NCI-H2081 (cell line): Measurements from ENCODE around the gene MECP2.

Experiments used
- DNase-seq, 2 experiments: peaks; one replicate each; lab custom pipeline; 2025; lab: John Stamatoyannopoulos, UW

The MECP2 gene

DNA sequence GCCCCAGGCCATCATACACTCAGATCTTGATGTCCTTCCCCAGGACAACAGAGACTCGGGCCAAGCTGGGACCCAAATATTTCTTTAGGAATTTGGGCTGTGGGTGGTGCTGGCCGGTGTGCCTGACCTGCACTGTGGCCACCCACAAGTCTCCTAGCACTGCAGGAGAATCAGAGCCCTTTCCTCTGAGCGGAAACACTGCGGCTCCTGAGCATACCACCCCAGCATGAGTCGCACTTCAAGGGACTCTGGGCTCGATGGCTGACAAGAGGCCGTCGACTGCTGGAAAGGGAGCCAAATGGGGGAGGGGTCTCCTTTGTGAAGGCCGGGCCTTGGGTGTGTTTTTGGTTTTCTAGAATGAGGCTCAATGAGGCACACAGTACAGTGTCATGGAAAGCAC is 64.9 kb downstream of the MECP2 start:
- no peak for DNase-seq

DNA sequence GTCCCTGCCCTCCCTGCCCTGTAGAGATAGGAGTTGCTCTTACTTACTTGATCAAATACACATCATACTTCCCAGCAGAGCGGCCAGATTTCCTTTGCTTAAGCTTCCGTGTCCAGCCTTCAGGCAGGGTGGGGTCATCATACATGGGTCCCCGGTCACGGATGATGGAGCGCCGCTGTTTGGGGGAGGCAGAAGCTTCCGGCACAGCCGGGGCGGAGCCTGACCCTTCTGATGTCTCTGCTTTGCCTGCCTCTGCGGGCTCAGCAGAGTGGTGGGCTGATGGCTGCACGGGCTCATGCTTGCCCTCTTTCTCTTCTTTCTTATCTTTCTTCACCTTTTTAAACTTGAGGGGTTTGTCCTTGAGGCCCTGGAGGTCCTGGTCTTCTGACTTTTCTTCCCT is 65.4 kb downstream of the MECP2 start:
- no peak for DNase-seq

GRCh38 chrX:154030715-154031305 is 66.7 kb downstream of the MECP2 start:
- DNase-seq = no peak

DNA sequence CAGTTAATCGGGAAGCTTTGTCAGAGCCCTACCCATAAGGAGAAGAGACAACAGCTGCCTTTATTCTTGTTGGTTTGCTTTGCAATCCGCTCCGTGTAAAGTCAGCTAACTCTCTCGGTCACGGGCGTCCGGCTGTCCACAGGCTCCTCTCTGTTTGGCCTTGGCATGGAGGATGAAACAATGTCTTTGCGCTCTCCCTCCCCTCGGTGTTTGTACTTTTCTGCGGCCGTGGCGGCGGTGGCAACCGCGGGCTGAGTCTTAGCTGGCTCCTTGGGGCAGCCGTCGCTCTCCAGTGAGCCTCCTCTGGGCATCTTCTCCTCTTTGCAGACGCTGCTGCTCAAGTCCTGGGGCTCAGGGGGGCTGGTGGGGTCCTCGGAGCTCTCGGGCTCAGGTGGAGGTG is 67.3 kb downstream of the MECP2 start:
- DNase-seq = no peak

DNA sequence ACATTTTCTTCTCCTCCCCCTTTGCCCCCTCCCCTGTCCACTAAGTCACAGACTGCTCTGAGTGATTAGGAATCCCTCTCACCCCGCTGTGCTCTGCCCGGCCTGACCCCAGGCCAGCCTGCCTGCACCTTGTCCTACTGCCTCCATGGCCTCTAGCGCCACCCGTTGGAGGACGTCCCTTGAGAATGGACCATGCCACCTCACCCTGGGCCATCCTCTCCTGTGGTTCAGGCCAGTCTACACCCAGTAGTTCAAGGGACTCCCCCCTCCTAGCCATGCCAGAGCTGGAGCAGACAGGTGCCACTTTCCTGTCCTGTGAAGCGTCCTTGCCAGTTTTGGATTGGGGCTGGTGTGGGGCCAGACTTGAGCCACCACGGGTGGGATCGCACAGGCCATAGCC is 68.1 kb downstream of the MECP2 start:
- DNase-seq = no peak

DNA sequence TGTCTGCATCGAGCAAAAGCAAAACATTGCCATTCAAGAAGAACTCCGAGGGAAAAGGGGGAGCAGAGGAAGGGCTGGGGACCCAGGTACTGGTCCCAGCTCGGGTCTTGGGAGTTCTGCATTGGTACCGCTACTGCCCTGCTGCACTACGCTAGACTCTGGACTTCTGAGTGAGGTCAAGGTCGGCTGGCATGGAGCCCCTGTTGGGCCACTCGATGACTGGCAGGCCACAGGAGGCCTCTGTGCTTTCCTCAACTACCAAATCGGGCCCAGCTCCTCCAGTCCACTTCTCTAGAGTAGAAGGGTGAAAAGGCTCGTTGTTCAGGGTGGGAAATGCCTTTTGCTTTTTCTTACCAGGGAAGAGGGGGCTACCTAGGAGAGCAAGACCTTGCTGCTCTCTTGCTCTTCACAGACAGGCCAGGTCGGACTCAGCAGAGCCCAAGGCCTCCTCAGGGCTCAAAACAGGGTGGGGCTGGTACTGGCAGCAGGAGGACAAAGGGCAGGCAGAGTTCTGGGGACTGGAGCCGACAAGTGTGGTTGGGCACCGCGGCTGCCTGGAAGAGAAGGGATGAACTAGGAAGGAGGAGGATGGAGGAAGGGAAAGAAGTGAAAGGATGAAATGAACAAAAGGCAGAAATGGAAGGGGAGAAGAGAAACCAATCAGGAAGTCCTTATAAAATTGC is 68.9 kb downstream of the MECP2 start:
- DNase-seq = no peak

- no peak for DNase-seq
Measured at GRCh38 chrX:154027986-154028385, 69.5 kb downstream of the MECP2 start.

- no peak for DNase-seq
Measured at GRCh38 chrX:154027022-154027402, 70.5 kb downstream of the MECP2 start.

DNA sequence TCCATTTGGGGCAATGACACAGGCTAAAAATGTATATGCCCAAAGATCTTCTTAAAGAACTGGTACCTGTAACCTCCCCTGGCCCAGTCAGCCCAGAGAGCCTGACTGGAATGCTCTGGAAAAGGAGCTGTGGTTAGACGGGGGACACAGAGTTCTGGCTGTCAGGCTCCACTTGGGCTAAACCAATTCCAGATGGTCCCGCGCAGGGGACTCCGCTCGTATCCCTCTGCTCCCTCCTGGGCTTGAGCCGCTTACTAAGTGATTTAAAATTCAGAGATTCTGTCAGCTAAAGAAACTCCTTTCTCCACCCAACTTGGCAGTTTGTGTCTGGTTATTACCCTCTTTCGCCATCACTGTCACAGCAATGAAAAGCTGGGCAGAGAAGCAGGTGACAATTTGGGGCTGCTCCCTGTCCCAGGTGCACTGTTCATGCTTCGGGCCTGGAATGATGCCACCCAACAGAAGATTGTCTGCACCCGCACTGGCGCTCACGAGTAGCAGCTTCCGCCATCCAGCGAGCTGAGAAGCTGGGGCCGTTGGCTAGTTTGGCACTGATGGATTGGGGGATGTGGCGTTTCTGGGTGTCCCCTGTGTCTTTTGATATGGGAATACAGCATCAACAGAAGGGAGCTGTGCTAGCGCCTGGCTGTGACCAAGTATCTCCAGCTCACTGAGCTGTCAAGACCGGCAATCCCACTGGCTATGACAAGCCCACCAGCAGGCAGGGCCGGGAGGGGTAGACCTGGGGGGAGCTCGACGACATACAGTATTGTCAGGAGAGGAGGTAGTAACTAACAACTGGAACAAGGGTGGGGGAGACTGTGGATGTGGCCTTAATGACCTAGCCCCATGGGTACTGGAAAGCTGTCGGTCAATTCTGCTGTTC is 71.1 kb downstream of the MECP2 start:
- no peak for DNase-seq

DNA sequence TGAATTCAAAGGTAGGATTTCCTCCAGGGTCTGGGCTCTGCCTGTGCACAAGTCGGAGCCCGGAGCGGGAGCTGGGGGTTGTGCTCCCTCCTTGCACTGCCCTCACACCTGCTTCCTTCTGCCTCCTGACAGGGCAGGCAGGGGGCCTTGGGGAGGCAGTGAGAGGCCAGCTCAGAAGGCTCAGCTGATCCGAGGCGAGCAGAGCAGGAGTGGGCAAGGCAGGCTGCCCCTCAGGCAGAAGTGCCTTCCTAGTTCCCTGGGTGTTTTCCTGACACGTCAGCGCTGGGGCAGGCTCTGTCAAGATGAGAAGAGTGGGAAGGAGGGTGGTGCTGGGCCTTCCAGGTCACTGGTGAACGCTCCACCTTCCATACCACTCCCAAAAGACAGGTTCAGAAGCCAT is 72.3 kb downstream of the MECP2 start:
- DNase-seq = no peak

DNA sequence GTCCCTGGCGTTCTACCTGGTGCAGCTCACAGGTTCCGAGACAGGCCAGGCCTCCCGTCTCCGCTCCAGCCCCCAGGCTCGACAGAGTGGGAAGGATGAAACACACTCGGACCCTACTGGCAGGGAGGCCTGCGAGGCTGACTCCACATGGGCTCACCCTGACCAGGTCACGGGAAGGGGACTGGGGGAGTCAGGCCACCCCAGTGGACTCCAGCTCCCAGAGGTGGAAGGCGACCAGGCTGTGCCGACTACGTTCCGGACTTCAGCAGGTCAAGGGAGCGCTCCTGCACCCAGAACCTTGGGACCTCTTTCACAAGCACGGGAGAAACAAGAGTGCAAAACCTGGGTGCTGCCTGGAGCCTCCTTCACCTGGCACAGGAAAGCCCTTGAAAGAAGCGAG is 73.2 kb downstream of the MECP2 start:
- no peak for DNase-seq

- no peak for DNase-seq
Measured at GRCh38 chrX:154023276-154024000, 74.1 kb downstream of the MECP2 start.

GRCh38 chrX:154022108-154022507 is 75.4 kb downstream of the MECP2 start:
- no peak for DNase-seq

- DNase-seq = no peak
Measured at GRCh38 chrX:154021131-154021611, 76.3 kb downstream of the MECP2 start.

DNA sequence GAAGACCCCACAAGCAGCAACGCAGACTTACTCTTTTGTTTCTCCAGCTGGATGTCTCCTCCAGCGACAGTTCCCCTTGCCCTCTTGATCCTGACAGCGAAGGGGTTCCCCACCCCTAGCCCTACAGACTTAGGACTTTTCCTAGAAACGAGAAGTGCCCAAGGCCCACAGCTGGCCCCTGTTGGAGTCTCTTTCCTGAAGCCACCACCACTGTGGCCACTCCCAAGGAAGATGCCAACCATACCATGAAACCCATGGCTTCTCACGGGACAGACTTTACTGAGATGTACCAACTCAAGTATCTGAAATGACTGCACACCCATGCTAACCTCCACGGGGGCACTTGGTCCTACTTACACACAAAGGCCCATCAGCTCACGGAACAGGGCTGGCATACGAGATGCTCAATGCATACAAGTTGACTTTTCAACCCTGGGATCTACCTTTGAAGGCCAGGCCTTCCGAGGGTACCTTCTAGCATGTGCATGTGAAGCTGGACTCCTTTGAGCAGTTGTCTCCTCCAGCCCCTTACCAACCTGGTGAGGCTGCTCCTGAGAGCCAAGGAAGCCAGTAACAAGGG is 76.9 kb downstream of the MECP2 start:
- no peak for DNase-seq

GRCh38 chrX:154019633-154020528 is 77.6 kb downstream of the MECP2 start, which contains the start of gene IRAK1:
Gene IRAK1, minus strand, starts transcription at chrX:154019902. Its CDS starts 90 bp downstream, at chrX:154019812.
- DNase-seq = peak in 1 of 2 experiments; percentile 5

GRCh38 chrX:154019061-154019621 is 78.4 kb downstream of the MECP2 start:
- no peak for DNase-seq

DNA sequence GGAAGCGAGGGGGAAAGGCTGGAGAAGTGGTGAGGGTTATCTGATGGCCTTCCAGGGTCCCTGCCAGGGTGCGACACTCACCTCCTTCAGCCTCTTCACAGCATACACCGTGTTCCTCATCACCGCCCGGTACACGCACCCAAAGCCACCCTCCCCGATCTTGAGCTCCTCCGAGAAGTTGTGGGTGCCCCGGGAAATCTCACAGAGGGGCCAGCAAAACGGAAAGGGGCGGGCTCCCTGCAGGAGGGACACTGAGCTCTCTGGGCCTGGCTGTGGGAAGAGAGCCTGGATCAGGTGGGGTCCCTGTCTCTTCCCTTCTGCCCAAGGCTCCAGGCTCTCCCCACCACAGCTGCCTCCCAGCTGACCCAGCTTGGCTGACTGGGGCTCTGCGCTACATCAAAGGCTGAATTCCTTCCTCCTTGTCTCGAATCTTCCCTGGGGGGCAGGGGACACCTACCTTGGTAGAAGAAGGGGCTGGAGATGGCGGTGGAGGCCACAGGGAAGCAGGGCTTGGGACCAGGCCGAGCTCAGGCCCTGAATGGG is 78.9 kb downstream of the MECP2 start:
- DNase-seq = no peak

DNA sequence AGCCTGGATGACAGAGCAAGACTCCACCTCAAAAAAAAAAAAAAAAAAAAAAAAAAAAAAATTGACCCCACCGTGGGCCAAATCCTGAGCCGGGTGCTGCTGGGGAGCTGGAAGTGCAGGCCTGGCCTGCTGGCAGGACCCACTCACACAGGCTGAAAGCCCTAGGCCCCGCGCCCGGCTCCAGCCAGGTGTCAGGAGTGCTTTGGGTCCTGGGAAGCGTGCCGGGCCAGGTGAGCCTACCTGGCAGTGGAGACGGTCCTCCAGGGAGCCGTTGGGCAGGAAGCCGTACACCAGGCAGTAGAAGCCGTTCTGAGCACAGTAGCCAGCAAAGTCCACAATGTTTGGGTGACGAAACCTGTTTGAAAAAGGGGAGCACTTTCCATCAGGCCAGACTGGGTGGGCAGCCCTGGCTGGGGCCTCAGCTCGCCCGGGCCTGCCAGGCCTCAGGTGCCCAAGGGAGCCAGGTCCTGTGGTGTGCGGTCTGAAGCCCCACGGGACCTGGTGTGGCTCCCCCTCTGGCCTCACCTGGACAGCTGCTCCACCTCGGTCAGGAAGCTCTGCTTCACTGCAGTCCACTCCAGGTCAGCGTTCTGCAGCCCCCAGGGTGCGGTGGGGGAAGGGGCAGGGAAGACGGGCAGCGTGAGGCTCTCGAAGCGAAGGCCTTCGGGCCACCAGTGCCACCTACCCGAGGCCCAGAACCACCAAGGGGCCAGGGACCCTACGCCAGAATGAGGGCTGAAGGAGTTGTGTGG is 79.6 kb downstream of the MECP2 start:
- DNase-seq = no peak
